ENCODE data around the gene ACADVL.
"Not testable (repeated sequence)": the region's sequence is repeated elsewhere in the genome, so short reads cannot be mapped to it uniquely, and the experiment has no call there.

ACADVL gene

DNA sequence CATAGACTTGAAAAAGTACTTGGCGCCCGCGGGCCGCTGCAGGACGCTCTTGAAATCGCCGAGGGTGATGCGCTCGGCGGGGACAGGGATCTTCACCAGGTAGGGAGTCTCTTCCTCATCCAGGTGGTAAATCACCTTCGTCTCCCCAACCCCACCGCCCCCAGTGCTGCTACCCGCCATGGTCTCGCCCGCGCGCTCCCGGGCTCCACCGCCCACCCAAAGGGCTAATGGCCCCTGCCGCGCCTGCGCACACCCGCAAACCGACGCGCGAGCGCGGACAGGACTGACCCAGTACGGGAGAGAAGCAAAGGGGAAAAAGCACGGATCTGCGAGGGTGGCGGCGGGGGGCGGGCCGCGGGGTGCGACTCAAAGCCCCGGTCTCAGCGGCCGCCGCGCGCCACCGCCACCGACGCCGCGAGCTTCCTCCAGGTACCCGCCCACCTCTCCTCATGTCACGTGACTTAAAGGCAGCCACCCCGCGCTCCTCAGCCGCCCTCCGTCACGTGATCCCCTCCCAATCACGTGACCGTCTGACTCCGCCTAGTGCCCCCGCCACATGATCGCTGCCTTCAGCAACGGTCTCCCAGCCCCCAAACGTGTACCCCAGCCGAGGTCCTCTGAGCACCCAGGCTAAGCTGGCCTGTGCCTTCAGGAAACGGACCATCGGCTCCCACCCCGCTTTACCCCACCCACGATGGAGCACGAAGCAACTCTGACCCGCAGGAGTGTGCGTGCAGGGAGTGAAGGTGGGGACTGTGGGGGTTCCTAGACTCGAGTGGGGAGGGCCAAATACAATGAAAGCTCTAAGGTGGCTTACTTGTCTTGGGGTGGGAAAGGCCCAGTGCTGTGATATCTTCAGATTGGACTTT is 14.6 kb downstream of the ACADVL start, which contains the start of gene DVL2:
DVL2 (minus strand) TSS at position 435 of the 869 bp plus-strand sequence; CDS start at position 180, 255 bp downstream.
- in situ Hi-C loops (cut with MboI; ENCODE audit: low sequenced_read_pairs), result no loop called here

DNA sequence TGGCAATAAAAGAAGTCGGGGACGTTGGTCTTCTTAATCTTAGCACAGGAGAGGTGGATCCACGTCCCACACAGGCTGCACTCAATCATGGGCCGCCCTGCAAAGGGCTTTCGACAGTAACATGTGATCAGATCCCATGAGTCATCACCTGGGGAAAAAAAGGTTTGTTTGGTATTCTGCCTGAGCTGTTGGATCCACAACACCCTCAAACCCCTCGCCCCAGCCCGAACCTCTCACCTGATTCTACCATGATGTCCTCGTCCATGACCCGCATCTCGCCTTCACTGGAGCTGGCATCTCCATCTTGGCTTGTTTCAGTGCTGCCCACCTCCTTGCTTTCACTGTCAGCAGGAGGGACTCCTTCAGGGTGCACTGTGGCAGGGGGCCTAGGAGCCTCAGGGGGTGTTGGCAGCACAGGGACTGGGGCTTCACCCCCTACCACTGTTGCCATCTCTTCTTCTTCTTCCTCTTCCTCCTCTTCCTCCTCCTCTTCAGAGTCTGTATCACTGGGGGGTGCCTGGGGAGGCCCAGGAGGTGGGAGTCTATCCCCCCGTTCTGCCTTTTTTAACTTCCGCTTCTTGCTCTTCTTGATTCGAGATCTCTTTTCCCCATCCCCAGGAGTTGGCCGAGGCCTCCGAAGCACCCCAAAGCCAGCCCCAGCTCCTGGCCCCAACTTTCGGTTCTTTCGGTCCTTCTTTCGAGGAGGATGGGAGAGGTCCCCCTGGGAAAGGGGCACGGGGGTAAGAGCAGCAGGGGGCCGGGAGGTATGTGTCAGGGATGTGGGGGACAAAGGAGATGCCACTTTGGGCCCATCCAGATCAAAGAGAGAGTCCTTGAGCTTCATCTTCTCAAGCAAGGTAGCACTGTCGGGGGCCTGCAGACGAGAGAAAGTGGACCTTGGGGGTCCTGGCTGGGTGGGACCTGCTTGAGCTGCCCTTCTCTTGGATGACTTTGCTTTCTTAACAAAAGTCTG is 16.2 kb downstream of the ACADVL start:
- in situ Hi-C loops (cut with MboI; ENCODE audit: low sequenced_read_pairs), result no loop called here

DNA sequence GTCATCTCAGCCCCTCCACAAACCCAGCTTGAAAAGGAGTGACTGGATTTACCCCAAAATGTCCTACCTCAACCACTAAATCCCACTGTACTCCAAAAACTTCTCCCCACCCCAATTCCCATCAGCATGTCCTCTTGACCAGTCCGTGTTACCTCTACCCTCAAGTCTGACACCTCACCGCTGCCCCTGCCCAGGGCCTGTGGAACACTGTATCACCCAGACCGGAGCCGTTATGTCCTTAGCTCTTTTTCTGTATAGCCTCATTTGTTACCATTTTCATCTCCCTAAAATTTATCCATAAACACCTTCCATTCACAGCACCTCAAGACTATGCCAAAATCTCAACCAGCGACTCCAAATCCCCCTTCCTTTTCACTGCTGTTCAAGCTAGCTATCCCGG is 17.1 kb downstream of the ACADVL start:
- in situ Hi-C loops (cut with MboI; ENCODE audit: low sequenced_read_pairs), result no loop called here

DNA sequence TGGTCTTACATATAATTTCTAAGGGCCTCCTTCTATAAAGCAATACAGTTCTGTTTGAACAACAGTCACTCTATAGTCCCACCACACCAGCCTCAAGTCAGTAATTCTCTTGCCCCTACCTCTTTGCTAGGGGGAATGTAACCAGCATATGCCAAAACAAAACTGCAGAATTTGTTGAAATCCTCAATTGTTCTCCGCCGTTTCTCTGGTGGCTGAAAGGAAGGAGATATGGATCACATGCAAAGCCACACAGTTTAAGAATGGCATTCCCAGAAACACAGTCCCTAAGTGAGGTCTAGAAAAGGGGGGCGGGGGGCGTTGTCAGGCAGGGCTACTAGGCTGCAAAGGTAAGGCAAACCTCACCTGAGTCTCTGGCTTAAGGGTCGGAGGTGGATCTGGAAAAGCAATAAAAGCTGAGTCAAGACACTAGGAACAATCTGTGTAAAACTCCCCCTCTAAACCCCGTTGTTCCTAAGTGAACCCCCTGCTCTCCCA is 17.6 kb downstream of the ACADVL start:
- in situ Hi-C loops (cut with MboI; ENCODE audit: low sequenced_read_pairs), result no loop called here

DNA sequence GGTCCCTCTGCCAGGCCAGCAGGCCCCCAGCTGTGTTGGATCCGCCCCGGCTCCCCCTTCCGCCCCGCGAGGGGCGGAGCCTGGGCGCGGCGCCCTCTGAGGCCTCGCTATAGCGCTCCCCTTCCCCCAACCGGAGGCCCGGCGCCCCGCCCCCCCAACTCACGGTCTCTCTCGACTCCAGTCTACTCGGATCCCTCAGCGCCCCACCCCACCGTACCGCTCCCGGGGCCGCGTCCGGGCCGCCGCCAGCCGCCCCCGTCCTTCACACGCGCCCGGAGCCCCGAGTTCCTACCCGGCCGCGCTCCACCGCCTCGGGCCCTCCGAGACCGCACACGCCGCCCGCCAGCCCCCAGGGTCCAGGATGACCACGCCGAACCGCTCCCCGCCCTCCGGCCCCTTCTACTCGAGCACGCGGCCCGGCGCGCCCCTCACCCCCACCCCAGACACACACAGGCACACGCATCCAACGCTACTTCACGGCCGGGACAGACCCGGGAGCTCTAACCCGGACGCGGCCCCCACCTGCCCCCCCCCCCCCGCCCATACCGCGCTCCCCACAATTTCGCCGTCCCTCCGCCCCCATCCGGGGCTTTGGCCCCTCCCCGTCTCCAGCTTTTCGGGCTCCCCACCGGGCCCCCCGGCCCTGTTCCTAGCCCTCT is 18.2 kb downstream of the ACADVL start:
- in situ Hi-C loops (cut with MboI; ENCODE audit: low sequenced_read_pairs), result no loop called here

DNA sequence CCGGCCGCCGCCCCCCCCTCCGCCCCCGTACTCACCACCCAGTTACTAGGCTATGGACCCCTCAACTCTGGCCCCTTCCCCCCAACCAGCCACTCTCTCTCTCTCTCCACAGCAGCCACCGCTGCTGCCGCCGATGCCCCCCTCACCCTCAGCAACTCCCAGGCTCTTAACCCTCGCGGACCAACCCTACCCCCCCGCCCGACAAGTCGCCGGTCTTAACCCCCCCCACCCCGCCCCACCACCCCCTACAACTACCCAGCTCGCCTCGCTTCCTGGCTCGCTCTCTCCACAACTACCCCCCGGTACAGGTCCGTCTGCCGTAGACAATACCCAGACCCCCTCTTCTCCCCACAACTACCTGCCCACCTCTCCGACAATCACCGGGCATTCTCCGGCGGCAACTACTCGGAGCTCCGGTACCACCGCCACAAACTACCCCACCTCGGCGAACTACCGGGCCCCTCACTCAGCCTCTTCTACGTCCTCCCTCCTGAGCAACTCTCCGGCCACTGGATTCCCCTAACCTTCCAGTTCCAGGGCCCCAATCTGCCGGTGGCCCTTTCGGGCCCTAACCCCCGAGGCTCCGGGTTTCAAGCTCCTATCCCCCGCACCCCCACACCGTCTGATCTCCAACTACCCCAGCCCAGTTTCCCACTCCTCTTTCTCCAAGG is 18.8 kb downstream of the ACADVL start:
- in situ Hi-C loops (cut with MboI; ENCODE audit: low sequenced_read_pairs), result no loop called here

DNA sequence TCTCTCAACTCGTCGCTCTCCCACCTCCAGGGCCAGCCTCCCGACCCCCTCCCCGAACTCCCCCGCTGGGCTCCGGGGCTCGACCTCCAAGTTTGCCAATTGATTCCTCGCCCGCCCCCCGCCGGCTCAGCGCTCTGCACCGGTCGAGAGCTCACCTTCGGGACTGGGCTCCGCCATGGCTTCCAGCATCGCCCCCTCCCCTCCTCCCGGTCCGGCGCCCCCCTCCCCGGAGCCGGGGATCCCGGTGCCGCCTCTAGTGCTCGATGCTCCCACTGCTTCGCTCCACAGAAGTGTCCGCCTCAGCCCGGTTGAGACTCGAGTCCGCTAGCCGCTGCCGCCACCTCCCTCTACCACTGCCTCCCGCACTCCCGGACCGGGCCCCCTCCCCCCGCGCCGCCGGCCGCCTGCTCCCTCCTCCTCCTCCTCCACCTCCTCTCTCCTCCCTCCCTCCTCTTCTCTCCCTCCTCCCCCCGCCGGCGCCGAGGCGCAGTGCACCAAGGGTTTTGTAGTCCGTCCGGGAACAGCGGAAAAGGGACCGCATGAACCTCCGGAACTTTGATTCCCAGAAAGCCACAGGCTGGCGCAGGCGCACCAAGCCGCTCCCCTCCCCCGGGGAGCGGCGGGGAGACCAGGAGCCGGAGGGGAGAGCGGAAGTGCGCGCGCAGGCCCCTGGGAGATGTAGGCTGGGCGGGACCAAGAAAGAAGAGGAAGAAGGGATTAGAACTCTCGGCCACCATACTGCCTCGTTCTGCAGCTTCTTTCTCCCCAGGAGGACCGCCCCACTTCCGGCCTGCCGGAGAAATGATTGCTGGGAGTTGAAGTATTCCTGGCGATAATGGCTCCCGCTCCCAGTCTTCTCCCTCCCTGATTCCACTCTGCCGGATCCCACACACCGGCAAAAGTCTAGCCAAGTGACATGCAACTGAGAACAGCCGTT is 19.6 kb downstream of the ACADVL start, which contains the start of gene PHF23:
PHF23 (minus strand) TSS at position 367 of the 937 bp plus-strand sequence; CDS start at position 189, 178 bp downstream.
- in situ Hi-C loops (cut with MboI; ENCODE audit: low sequenced_read_pairs), result no loop called here

DNA sequence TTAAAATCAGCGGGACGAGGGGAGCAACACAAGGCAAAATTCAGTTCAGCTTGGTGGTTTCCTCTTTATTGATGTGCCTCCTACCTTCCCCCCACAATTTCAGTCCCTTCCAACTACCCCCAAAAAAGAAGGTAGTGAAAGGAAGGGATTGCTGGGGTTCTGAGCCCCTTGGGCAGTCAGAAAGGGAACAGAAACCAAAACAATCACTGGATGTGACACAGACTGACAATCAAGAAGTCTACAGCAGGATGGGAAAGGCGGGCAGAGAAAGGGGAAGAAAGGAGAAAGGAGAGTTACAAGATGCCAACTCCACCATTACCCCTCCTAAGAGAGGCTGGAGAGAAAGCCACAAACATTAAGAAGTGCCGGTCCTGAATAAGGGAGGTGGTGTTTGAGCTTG is 20.6 kb downstream of the ACADVL start:
- in situ Hi-C loops (cut with MboI; ENCODE audit: low sequenced_read_pairs), result no loop called here

DNA sequence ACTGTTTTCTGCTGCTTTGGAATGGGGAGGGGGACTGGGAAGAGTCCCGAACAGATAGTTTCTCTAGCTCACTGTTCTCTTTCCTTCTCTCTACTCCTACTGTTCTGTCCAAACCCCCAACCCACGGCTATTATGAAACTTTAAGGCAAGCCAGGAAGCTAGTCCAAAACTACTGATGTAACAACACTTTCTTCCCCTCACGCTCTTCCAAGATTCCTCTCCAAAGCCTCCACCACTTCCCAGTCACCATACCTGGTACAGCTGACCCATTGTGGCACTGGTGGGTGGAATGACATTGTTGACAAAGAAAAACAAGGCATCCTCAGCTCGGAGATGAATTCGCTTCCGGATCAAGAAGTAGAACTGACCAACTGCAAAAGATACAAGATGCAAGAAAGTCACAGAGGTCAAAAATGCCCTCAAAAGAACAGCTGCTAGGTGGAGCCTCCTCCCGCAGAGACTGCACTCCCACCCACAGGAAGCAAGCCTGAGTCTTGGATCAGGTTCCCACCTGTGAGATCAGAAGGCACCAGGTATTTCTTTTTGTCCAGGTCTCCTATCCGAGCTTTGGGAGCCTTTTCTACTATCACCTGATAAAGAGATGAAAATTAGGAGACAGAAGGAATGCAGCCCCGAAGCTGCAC is 21.5 kb downstream of the ACADVL start:
- in situ Hi-C loops (cut with MboI; ENCODE audit: low sequenced_read_pairs), result no loop called here

DNA sequence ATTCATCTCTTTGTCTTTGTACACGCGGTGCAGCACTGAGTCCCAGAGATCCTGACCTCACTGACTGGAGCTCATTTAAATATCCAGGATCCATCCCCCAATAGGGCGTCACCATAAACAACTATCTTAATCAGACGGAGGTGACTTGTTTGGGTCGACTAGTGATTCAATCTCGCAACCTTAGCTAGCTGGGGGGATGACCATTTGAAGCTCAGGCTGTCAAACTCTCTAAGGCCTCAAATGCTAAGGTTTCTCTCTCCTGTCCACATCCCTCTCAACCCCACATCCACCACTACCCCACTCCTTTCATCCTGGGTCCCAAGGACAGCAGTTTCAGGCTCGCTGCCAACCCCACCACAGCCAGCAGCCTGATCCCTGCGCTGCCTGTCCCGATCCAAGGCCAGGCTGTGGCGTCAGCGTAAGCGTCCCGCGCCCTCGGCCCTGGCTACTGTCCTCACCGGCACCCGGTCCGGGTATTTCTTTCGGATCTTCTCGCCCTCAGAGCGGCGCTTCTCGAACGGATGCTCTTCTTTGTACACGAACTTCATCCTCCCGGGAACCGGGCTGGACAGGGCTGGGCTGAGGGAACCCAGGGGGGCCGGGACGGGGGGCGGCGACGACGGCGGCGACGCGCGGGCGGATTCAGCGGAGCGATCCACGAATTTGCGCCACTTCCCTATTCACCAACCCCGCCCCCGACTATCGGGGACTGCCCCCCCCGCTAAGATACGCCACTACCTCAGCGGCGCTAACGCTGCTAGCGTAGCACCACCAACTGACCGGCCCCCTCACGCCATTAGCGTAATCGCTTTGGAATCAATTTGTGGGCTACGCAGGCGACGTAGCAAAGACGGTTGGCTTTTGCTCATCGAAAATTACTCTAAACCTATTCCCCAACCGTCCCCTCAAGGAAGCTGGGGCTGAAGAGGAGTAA is 22.3 kb downstream of the ACADVL start, which contains the start of gene GABARAP:
GABARAP (minus strand) TSS at position 667 of the 934 bp plus-strand sequence; CDS start at position 548, 119 bp downstream.
- in situ Hi-C loops (cut with MboI; ENCODE audit: low sequenced_read_pairs), result no loop called here

DNA sequence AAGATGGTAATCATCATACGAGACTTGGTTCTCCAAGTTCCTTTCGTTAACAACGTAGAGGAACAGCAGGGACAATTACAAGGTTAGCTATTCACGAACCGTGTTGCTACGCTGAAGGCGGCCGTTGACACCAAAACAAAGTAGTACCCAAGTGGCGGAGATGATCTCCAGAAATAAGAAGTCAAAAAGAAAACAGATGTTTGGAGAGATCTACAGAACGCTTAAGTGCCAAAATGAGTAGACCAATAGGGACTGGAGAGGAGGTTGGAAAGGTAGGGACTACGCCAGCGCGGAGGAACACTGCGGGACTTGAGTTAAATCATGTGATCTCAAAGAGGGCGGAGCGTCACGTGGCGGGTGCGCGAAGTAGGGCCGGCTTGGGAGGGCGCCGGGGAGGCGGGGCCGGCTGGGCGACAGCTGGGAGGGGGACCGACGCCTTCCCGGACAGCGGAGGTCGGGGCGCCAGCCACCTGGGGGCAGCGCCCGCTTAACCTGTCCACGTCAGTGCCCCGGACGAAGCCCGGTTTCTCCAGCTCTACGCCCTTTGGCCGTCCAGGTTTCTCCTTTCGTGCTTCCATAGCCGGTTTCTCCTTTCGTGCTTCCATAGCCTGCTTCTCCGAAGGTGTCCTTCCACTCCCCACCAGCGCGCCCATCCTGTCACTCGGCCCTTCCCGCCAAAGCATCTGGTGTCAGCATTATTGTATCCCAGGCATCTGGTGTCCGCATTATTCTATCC is 23.1 kb downstream of the ACADVL start:
- in situ Hi-C loops (cut with MboI; ENCODE audit: low sequenced_read_pairs), result no loop called here

DNA sequence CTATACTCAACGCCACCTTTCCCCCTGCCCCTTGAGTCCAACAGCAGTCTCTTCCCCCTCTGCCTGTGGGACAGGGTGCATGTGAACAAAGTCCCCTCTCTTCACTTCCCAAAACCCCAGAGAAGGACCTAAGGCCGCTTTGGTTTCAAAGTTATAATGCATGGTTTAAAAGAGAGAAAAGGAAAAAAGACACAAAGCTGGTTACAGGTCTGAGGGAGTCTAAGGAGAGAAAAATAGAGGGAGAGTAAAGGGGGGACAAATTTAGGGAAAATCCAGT is 23.7 kb downstream of the ACADVL start:
- in situ Hi-C loops (cut with MboI; ENCODE audit: low sequenced_read_pairs), result no loop called here

DNA sequence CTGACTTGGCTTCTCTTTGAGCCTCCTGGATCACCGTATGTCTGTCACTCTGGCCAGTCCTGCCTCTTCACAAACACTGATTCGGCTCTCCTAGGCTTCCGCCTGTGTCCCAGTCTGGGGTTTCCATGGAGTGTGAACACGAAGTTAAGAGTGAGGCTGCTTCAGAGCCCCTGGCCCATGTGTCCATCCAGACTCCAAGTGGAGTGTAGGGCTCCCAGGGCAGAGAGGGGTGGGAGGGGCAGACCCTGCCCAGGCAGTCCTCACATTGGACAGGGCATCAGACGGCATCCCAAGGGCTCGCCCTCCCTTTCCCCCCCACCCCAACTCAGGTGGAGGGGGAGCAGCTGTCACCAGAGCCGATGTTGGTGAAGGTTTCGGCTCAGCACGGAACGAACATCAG is 24.1 kb downstream of the ACADVL start:
- in situ Hi-C loops (cut with MboI; ENCODE audit: low sequenced_read_pairs), result not testable (repeated sequence)

DNA sequence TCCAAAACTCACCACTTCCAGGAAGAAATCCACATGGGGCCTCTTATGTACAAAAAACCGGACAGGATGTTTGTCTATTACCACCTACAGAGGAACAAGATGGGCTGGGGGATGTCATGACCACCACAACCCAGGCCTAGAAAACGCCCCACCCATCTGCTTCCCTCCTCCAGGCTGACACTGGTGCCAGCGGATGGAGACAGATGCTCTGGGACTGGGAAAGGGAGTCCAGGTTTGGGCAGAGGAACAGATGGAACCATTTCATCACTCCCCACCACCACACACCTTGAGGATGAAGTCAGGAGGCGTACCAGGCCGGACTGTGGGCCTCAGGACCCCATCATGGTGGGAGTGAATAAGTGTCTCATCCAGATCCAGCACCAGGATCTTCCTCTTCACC is 27.0 kb downstream of the ACADVL start:
- in situ Hi-C loops (cut with MboI; ENCODE audit: low sequenced_read_pairs), result no loop called here

DNA sequence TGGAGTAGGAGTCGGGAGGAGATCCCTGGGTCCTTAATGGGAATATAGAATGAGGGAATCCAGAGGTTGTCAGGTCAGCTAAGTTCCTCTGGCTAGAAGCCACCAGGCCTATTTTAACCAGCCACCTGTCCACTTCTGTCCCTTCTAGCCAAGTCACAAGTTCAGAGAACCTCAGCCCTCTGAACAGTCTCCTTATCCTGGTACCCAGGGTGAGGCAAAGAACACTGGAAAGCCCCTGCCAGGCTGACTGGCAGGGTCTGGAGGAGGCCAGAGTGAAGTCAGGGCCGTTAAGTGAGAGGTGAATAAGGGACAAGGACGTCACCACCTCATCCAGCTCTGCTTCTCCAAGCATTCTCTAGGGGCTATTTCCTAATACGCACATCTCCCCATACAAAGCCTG is 29.1 kb downstream of the ACADVL start:
- in situ Hi-C loops (cut with MboI; ENCODE audit: low sequenced_read_pairs), result no loop called here

DNA sequence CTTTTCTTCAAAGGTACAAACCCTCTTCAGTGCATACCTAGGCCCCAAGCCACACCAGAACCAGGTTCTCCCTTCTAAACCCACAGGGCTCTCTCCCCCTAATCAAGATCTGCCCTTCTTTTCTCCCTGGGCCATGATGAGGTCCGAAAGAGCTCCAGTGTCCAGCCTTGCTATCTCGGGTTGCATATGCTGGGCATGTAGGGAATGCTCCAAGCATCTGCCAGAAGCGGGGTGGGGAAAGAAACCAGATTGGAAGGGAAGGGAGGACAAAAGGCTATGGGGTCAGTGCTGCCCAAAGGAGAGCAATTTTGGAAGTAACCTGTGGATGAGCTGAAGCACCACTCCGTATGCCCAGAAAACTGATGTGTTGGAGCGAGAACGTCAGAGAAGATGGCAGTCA is 29.5 kb downstream of the ACADVL start:
- in situ Hi-C loops (cut with MboI; ENCODE audit: low sequenced_read_pairs), result no loop called here

DNA sequence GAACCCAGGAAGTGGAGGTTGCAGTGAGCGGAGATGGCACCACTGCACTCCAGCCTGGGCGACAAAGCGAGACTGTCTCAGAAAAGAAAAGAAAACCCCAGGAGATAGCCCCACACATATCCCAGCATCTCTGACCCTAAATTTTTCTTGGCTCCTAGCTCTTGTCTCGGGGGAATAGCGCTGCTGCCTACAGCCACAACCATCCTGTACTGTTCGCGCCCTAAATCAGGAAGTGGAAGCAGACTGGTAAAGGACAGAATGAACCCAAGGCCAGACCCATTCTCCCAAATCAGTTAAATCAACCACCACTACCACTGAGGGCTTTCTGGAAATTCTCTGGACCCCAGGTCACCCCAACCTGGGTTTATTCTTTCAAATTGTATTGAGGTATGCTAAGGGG is 30.1 kb downstream of the ACADVL start:
- in situ Hi-C loops (cut with MboI; ENCODE audit: low sequenced_read_pairs), result no loop called here

Data from hTERT RPE-1 (cell line).